ENCODE results near the gene MRPL44. TPM values are rescaled to one million over a fixed set of nuclear protein-coding genes. Genes with fewer than 3 reads are reported as not detected.

The MRPL44 gene
- total RNA-seq, 1 donor from 2014 or later, result 22.7 TPM

DNA sequence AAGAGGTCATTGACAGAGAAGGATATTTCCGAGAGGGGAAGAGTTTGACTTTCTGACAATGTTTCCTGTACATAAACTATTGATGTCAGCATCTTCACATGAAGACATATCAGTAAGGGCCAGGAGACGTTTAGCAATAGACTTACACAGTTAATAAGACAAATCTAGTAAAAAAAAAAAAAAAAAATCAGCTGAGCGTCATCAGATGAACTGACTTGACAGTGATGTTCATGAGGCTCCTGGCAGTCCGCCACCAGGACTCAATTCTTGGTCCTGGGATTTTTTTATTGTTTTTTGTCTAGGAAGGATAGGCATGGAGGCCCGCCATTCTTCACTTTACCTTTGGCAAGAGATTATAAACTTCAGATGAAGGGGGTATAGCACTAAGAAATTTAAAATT lies 14.5 kb downstream of the MRPL44 start:
- H3K36me3 Mint-ChIP-seq (ENCODE audit: unreplicated experiment), result peaks cover 13% of the 10 kb centered on the region
- no peak overlapping the region for H3K4me3 Mint-ChIP-seq (ENCODE audit: unreplicated experiment)
- peaks cover under 1% of the 10 kb centered on the region for H3K4me1 Mint-ChIP-seq (ENCODE audit: unreplicated experiment)
- DNase-seq (ENCODE audit: extremely low spot score, unreplicated experiment), result no peak
- H3K27ac Mint-ChIP-seq (ENCODE audit: unreplicated experiment), result no peak overlapping the region
- TF ChIP-seq, protein P1, sequence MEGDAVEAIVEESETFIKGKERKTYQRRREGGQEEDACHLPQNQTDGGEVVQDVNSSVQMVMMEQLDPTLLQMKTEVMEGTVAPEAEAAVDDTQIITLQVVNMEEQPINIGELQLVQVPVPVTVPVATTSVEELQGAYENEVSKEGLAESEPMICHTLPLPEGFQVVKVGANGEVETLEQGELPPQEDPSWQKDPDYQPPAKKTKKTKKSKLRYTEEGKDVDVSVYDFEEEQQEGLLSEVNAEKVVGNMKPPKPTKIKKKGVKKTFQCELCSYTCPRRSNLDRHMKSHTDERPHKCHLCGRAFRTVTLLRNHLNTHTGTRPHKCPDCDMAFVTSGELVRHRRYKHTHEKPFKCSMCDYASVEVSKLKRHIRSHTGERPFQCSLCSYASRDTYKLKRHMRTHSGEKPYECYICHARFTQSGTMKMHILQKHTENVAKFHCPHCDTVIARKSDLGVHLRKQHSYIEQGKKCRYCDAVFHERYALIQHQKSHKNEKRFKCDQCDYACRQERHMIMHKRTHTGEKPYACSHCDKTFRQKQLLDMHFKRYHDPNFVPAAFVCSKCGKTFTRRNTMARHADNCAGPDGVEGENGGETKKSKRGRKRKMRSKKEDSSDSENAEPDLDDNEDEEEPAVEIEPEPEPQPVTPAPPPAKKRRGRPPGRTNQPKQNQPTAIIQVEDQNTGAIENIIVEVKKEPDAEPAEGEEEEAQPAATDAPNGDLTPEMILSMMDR (IDR thresholded peaks at IDR 0.05), result no peak
- H3K9me3 Mint-ChIP-seq (ENCODE audit: unreplicated experiment), result no peaks in the 10 kb centered on the region
- no peaks in the 10 kb centered on the region for H3K27me3 Mint-ChIP-seq (ENCODE audit: unreplicated experiment)

DNA sequence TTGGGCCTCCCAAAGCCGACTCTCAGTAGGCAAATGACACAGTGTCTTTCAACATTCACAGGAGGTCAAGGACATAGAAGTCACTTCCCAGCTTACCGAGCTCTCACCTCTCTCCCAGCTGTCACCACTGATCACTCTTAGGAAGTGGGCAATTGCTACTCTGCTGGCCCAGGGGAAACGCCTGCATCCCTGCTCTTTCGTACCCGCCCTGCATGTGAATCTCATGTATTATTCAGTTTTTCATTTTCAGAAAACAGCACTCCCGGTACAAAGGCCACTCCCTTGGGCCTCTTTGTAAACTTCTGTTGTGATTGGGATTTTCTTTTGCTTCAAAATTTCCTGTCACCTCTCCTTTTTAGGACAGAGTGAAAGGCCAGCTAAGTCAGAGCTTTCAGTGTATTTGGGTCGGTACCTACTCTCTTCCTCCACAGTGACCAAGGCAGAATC lies 15.4 kb downstream of the MRPL44 start:
- peaks cover 6% of the 10 kb centered on the region for H3K36me3 Mint-ChIP-seq (ENCODE audit: unreplicated experiment)
- H3K9me3 Mint-ChIP-seq (ENCODE audit: unreplicated experiment), result no peaks in the 10 kb centered on the region
- H3K4me1 Mint-ChIP-seq (ENCODE audit: unreplicated experiment), result peaks cover 3% of the 10 kb centered on the region
- no peak for DNase-seq (ENCODE audit: extremely low spot score, unreplicated experiment)
- H3K27ac Mint-ChIP-seq (ENCODE audit: unreplicated experiment), result no peak overlapping the region
- TF ChIP-seq, protein P1 (IDR thresholded peaks at IDR 0.05), result no peak
- no peak overlapping the region for H3K4me3 Mint-ChIP-seq (ENCODE audit: unreplicated experiment)
- H3K27me3 Mint-ChIP-seq (ENCODE audit: unreplicated experiment), result no peaks in the 10 kb centered on the region

DNA sequence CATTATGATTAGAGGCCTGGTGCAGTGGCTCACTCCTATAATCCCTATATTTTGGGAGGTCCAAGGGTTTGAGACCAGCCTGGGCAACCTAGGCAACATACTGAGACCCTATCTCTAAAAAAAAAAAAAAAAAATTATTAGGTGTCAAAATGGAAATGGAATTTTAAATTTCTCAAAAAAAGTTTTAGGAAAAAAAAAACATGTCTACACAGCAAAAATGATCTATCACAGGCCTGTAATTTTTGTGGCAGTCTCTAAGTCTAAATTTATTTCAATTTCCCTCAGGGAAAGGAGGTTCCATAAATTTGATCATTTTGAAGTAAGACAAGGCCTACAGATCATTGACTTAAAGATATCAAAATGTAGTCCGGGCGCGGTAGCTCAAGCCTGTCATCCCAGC lies 16.3 kb downstream of the MRPL44 start:
- no peak for DNase-seq (ENCODE audit: extremely low spot score, unreplicated experiment)
- no peaks in the 10 kb centered on the region for H3K9me3 Mint-ChIP-seq (ENCODE audit: unreplicated experiment)
- no peaks in the 10 kb centered on the region for H3K27me3 Mint-ChIP-seq (ENCODE audit: unreplicated experiment)
- peaks cover 5% of the 10 kb centered on the region for H3K36me3 Mint-ChIP-seq (ENCODE audit: unreplicated experiment)
- no peak overlapping the region for H3K27ac Mint-ChIP-seq (ENCODE audit: unreplicated experiment)
- TF ChIP-seq, protein P1 (IDR thresholded peaks at IDR 0.05), result no peak
- H3K4me3 Mint-ChIP-seq (ENCODE audit: unreplicated experiment), result no peak overlapping the region
- peaks cover 3% of the 10 kb centered on the region for H3K4me1 Mint-ChIP-seq (ENCODE audit: unreplicated experiment)

DNA sequence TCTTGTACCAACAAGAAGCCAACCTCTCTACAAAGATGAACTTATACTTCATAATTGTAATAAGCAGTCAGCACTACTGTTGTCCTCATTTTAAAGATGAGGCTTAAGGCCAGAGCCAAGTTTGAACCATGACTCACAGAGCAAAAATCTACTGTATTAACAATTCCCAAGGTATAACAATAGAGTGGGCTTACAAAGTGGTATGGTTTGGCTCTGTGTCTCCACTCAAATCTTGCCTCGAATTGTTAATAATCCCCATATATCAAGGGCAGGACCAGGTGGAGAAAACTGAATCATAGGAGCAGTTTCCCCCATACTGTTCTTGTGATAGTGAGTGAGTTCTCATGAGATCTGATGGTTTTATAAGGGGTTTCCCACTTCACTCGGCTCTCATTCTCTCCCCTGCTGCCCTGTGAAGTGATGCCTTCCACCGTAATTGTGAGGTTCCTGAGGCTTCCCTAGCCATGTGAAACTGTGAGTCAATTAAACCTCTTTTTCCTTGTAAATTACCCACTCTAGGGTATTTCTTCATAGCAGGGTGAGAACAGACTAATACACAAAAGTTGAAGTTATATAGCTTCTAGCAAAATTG lies 19.5 kb downstream of the MRPL44 start:
- Mint-ChIP-seq H3K27me3 (ENCODE audit: unreplicated experiment) (no peaks in the 10 kb centered on the region), H3K36me3 (ENCODE audit: unreplicated experiment) (peaks cover 2% of the 10 kb centered on the region), H3K9me3 (ENCODE audit: unreplicated experiment) (no peaks in the 10 kb centered on the region), H3K4me1 (ENCODE audit: unreplicated experiment) (peaks cover 7% of the 10 kb centered on the region), H3K27ac (ENCODE audit: unreplicated experiment) (no peak overlapping the region), H3K4me3 (ENCODE audit: unreplicated experiment) (no peak overlapping the region)
- no peak for DNase-seq (ENCODE audit: extremely low spot score, unreplicated experiment)
- TF ChIP-seq, protein P1 (IDR thresholded peaks at IDR 0.05), result no peak

DNA sequence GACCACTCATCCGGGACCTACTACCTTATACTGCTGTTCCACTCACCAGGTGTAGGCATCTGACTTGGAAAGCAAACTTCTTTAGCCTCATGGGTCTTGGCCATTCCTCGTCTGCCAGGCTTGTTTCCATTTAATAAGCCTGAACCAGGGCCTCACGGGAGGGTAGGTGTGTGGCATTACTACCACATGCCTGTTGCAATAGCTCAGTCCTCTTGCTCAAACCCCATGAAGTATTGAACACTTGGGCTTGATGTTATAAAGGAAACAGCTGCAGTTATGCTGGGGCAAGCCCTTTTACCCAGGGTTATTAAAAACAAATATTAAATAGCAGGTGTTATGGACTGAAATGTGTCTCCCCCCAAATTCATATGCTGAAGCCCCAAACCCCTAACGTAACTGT lies 21.2 kb downstream of the MRPL44 start:
- H3K27me3 Mint-ChIP-seq (ENCODE audit: unreplicated experiment), result no peaks in the 10 kb centered on the region
- no peak for DNase-seq (ENCODE audit: extremely low spot score, unreplicated experiment)
- no peaks in the 10 kb centered on the region for H3K9me3 Mint-ChIP-seq (ENCODE audit: unreplicated experiment)
- no peak overlapping the region for H3K27ac Mint-ChIP-seq (ENCODE audit: unreplicated experiment)
- peaks cover 7% of the 10 kb centered on the region for H3K4me1 Mint-ChIP-seq (ENCODE audit: unreplicated experiment)
- no peaks in the 10 kb centered on the region for H3K36me3 Mint-ChIP-seq (ENCODE audit: unreplicated experiment)
- TF ChIP-seq, protein P1 (IDR thresholded peaks at IDR 0.05), result no peak
- H3K4me3 Mint-ChIP-seq (ENCODE audit: unreplicated experiment), result no peak overlapping the region
